HepG2 (cell line): Measurements from ENCODE around the gene NUSAP1. TPM values are rescaled to one million over a fixed set of nuclear protein-coding genes. Genes with fewer than 3 reads are reported as not detected.

ENCODE experiments used
- ARNT2 ChIP-seq: sonication (generic); formaldehyde crosslinking; IDR thresholded peaks from 2 replicates; pipeline ENCODE4 v1.8.0; 2022; ENCODE audit warnings: mild to moderate bottlenecking, low read depth, missing genetic modification reagents, moderate library complexity
- ATM ChIP-seq: fragments of 450-650 bp; IDR thresholded peaks from 2 replicates; pipeline ENCODE4 v1.7.1; 2017; ENCODE audit warnings: mild to moderate bottlenecking, borderline replicate concordance
- BCL6 ChIP-seq: IDR thresholded peaks from 2 replicates; pipeline ENCODE4 v1.6.1; 2016; ENCODE audit warnings: missing genetic modification reagents, missing compliant biosample characterization
- CHD2 ChIP-seq: IDR thresholded peaks from 2 replicates; pipeline ENCODE4 v1.6.1; 2011; ENCODE audit warnings: low read depth, low read length, improper control_type of control experiment
- ELF4 ChIP-seq: sonication (generic); formaldehyde crosslinking; IDR thresholded peaks from 2 replicates; pipeline ENCODE4 v1.5.0; 2020; ENCODE audit warnings: missing genetic modification reagents, mild to moderate bottlenecking, moderate library complexity, borderline replicate concordance
- ETS1 ChIP-seq: sonication (generic); formaldehyde crosslinking; IDR thresholded peaks from 2 replicates; pipeline ENCODE4 v1.4.0; 2020; ENCODE audit warnings: missing genetic modification reagents
- ETV5 ChIP-seq: IDR thresholded peaks from 2 replicates; pipeline ENCODE4 v1.6.1; 2018; ENCODE audit warnings: missing biosample characterization, missing genetic modification reagents, inconsistent platforms, borderline replicate concordance
- FOXC1 ChIP-seq: sonication (generic); formaldehyde crosslinking; IDR thresholded peaks from 2 replicates; pipeline ENCODE4 v1.8.0; 2022; ENCODE audit warnings: mild to moderate bottlenecking, missing genetic modification reagents, borderline replicate concordance
- HNF1B ChIP-seq: sonication (generic); formaldehyde crosslinking; IDR thresholded peaks from 2 replicates; pipeline ENCODE4 v1.5.1; 2020; ENCODE audit warnings: mild to moderate bottlenecking, moderate library complexity, missing genetic modification reagents
- KLF12 ChIP-seq: sonication (generic); formaldehyde crosslinking; IDR thresholded peaks from 2 replicates; pipeline ENCODE4 v1.4.0; 2020; ENCODE audit warnings: missing genetic modification reagents, borderline replicate concordance
- MED13 ChIP-seq: sonication (generic); formaldehyde crosslinking; IDR thresholded peaks from 2 replicates; pipeline ENCODE4 v1.5.0; 2020; ENCODE audit warnings: missing genetic modification reagents
- PCBP1 ChIP-seq: fragments of 200-400 bp; formaldehyde crosslinking; IDR thresholded peaks from 2 replicates; pipeline ENCODE4 v1.6.1; 2017; ENCODE audit warnings: mild to moderate bottlenecking, low read depth, low read length, borderline replicate concordance
- SAP130 ChIP-seq: IDR thresholded peaks from 2 replicates; pipeline ENCODE4 v1.6.1; 2016; ENCODE audit warnings: low read depth
- TFAP4 ChIP-seq: sonication (generic); IDR thresholded peaks from 2 replicates; pipeline ENCODE4 v1.6.1; 2016; ENCODE audit warnings: low read depth, borderline replicate concordance
- ZC3H4 ChIP-seq: sonication (generic); formaldehyde crosslinking; IDR thresholded peaks from 2 replicates; pipeline ENCODE4 v1.4.0; 2020; ENCODE audit warnings: missing genetic modification reagents, borderline replicate concordance
- ZFYVE20 ChIP-seq: sonication (generic); formaldehyde crosslinking; IDR thresholded peaks from 2 replicates; pipeline ENCODE4 v1.8.0; 2023; ENCODE audit warnings: low read depth, mild to moderate bottlenecking, moderate library complexity, missing genetic modification reagents, borderline replicate concordance
- ZIK1 ChIP-seq: sonication (generic); formaldehyde crosslinking; IDR thresholded peaks from 2 replicates; pipeline ENCODE4 v1.5.0; 2020; ENCODE audit warnings: mild to moderate bottlenecking, low read depth, missing genetic modification reagents, borderline replicate concordance
- ZNF20 ChIP-seq: sonication (generic); formaldehyde crosslinking; IDR thresholded peaks from 2 replicates; pipeline ENCODE4 v1.4.0; 2020; ENCODE audit warnings: mild to moderate bottlenecking, moderate library complexity, missing genetic modification reagents
- ZNF552 ChIP-seq: sonication (generic); formaldehyde crosslinking; IDR thresholded peaks from 2 replicates; pipeline ENCODE4 v1.9.0; 2022; ENCODE audit warnings: missing genetic modification reagents, mild to moderate bottlenecking, borderline replicate concordance
- ZNF766 ChIP-seq: sonication (generic); formaldehyde crosslinking; IDR thresholded peaks from 2 replicates; pipeline ENCODE4 v1.5.0; 2020; ENCODE audit warnings: missing genetic modification reagents, borderline replicate concordance
- ZNF879 ChIP-seq: sonication (generic); formaldehyde crosslinking; IDR thresholded peaks from 2 replicates; pipeline ENCODE4 v1.8.1; 2023; ENCODE audit warnings: missing genetic modification reagents
- polyA plus RNA-seq, 8 experiments: library from polyadenylated mRNA; depleted of rRNA in 3 of 8; stranded (reverse) in 7 of 8; unstranded in 1 of 8; fragments of >200 nt; fragmentation: Illumina TruSeq in 4 of 8; extraction: Trizol in 4 of 8; gene quantifications; 2 replicates each; pipeline versions ENCODE4 v1.2.1 to v1.2.3, GENCODE V29; 2011 to 2016; ENCODE audit warnings: low read depth in 4 of 8, missing spikeins in 1 of 8, mixed read lengths in 1 of 8; ENCODE audit not compliant: insufficient read depth in 1 of 8
- total RNA-seq, 5 experiments: library from RNA; depleted of rRNA; stranded (reverse); fragments of >200 nt; fragmentation: Illumina TruSeq; extraction: Trizol; gene quantifications; 2 replicates each; pipeline ENCODE4 v1.2.3, GENCODE V29; 2016; ENCODE audit warnings: low read depth in 1 of 5
- TF ChIP-seq, protein P1 (sequence below): sonication (generic); formaldehyde crosslinking; IDR thresholded peaks from 2 replicates; pipeline ENCODE4 v1.9.0; 2021; ENCODE audit warnings: missing genetic modification reagents, borderline replicate concordance
- TF ChIP-seq, protein P2 (sequence below): sonication (generic); formaldehyde crosslinking; IDR thresholded peaks from 2 replicates; pipeline ENCODE4 v1.4.0; 2020; ENCODE audit warnings: mild to moderate bottlenecking, low read depth, missing genetic modification reagents

NUSAP1 gene
- total and polyA plus RNA-seq, 2 of the 13 experiments (the other 11 are each of a cell fraction or from before 2014, with no cell fraction given): 59.5 to 106 TPM

- TF ChIP-seq, protein P1, sequence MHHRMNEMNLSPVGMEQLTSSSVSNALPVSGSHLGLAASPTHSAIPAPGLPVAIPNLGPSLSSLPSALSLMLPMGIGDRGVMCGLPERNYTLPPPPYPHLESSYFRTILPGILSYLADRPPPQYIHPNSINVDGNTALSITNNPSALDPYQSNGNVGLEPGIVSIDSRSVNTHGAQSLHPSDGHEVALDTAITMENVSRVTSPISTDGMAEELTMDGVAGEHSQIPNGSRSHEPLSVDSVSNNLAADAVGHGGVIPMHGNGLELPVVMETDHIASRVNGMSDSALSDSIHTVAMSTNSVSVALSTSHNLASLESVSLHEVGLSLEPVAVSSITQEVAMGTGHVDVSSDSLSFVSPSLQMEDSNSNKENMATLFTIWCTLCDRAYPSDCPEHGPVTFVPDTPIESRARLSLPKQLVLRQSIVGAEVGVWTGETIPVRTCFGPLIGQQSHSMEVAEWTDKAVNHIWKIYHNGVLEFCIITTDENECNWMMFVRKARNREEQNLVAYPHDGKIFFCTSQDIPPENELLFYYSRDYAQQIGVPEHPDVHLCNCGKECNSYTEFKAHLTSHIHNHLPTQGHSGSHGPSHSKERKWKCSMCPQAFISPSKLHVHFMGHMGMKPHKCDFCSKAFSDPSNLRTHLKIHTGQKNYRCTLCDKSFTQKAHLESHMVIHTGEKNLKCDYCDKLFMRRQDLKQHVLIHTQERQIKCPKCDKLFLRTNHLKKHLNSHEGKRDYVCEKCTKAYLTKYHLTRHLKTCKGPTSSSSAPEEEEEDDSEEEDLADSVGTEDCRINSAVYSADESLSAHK: no peak
- TF ChIP-seq ZNF879 (CRISPR knock-in tag) (peak; percentile 90; the same call in 1 of the 2 replicates), KLF12 (no peak), ZC3H4 (no peak), ETS1 (CRISPR knock-in tag) (no peak), ELF4 (no peak), ETV5 (CRISPR knock-in tag) (no peak), FOXC1 (CRISPR knock-in tag) (peak; percentile 62; the same call in 1 of the 2 replicates), ARNT2 (CRISPR knock-in tag) (no peak), SAP130 (CRISPR knock-in tag) (peak; percentile 78), BCL6 (peak; percentile 17; the same call in 1 of the 2 replicates), ZIK1 (CRISPR knock-in tag) (no peak), ZNF552 (0 out of 2 replicates have a peak, but pooled peaks have one; percentile 11), PCBP1 (0 out of 2 replicates have a peak, but pooled peaks have one; percentile 63), ATM (no peak), ZNF766 (no peak), ZFYVE20 (CRISPR knock-in tag) (no peak), MED13 (CRISPR knock-in tag) (0 out of 2 replicates have a peak, but pooled peaks have one; percentile 56), TFAP4 (no peak), HNF1B (CRISPR knock-in tag) (no peak), CHD2 (peak; percentile 67), ZNF20 (CRISPR knock-in tag) (peak; percentile 74; the same call in 1 of the 2 replicates)
- TF ChIP-seq, protein P2, sequence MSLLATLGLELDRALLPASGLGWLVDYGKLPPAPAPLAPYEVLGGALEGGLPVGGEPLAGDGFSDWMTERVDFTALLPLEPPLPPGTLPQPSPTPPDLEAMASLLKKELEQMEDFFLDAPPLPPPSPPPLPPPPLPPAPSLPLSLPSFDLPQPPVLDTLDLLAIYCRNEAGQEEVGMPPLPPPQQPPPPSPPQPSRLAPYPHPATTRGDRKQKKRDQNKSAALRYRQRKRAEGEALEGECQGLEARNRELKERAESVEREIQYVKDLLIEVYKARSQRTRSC: no peak
Observed at GRCh38 chr15:41283653-41284426, 48.8 kb upstream of the NUSAP1 start (continued).
